Measurements from ENCODE around the gene GBX1.

The GBX1 gene

GRCh38 chr7:151138153-151138851 is 29.2 kb downstream of the GBX1 start:
- no peak for DNase-seq

- DNase-seq = no peak
Measured at GRCh38 chr7:151137791-151138152, 29.7 kb downstream of the GBX1 start.

GRCh38 chr7:151137076-151137675 is 30.3 kb downstream of the GBX1 start:
- no peak for DNase-seq

GRCh38 chr7:151135866-151136843 is 31.3 kb downstream of the GBX1 start:
- DNase-seq = no peak

- no peak for DNase-seq
Measured at GRCh38 chr7:151135525-151135845, 32.0 kb downstream of the GBX1 start.

- DNase-seq = no peak
Measured at GRCh38 chr7:151134743-151135524, 32.6 kb downstream of the GBX1 start.

- no peak for DNase-seq
Measured at GRCh38 chr7:151133986-151134742, 33.3 kb downstream of the GBX1 start.

GRCh38 chr7:151133266-151133985 is 34.1 kb downstream of the GBX1 start:
- no peak for DNase-seq

- no peak for DNase-seq
Measured at GRCh38 chr7:151132461-151133205, 34.9 kb downstream of the GBX1 start.

- DNase-seq = no peak
Measured at GRCh38 chr7:151131592-151132293, 35.8 kb downstream of the GBX1 start.

GRCh38 chr7:151131224-151131591 is 36.3 kb downstream of the GBX1 start:
- DNase-seq = no peak

- no peak for DNase-seq
Measured at GRCh38 chr7:151130741-151131157, 36.7 kb downstream of the GBX1 start.

- DNase-seq = no peak
Measured at GRCh38 chr7:151129960-151130591, 37.4 kb downstream of the GBX1 start.

- DNase-seq = no peak
Measured at GRCh38 chr7:151129117-151129959, 38.2 kb downstream of the GBX1 start.

- DNase-seq = no peak
Measured at GRCh38 chr7:151128716-151129115, 38.8 kb downstream of the GBX1 start.

- DNase-seq = no peak
Measured at GRCh38 chr7:151128144-151128543, 39.4 kb downstream of the GBX1 start.

GRCh38 chr7:151126491-151127137 is 40.9 kb downstream of the GBX1 start:
- no peak for DNase-seq

GRCh38 chr7:151125846-151126481 is 41.5 kb downstream of the GBX1 start:
- DNase-seq = no peak
